ENCODE results near the gene ZCCHC2. TPM values are rescaled to one million over a fixed set of nuclear protein-coding genes. Genes with fewer than 3 reads are reported as not detected.

ZCCHC2 gene
- total and polyA plus RNA-seq, 2 of the 13 experiments (the other 11 are each of a cell fraction or from before 2014, with no cell fraction given), result 62.5 to 76.1 TPM

GRCh38 chr18:62576271-62576670 is 53.4 kb downstream of the ZCCHC2 start (continued):
- TF ChIP-seq, protein P1, sequence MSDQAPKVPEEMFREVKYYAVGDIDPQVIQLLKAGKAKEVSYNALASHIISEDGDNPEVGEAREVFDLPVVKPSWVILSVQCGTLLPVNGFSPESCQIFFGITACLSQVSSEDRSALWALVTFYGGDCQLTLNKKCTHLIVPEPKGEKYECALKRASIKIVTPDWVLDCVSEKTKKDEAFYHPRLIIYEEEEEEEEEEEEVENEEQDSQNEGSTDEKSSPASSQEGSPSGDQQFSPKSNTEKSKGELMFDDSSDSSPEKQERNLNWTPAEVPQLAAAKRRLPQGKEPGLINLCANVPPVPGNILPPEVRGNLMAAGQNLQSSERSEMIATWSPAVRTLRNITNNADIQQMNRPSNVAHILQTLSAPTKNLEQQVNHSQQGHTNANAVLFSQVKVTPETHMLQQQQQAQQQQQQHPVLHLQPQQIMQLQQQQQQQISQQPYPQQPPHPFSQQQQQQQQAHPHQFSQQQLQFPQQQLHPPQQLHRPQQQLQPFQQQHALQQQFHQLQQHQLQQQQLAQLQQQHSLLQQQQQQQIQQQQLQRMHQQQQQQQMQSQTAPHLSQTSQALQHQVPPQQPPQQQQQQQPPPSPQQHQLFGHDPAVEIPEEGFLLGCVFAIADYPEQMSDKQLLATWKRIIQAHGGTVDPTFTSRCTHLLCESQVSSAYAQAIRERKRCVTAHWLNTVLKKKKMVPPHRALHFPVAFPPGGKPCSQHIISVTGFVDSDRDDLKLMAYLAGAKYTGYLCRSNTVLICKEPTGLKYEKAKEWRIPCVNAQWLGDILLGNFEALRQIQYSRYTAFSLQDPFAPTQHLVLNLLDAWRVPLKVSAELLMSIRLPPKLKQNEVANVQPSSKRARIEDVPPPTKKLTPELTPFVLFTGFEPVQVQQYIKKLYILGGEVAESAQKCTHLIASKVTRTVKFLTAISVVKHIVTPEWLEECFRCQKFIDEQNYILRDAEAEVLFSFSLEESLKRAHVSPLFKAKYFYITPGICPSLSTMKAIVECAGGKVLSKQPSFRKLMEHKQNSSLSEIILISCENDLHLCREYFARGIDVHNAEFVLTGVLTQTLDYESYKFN (CRISPR knock-in tag; conservative IDR thresholded peaks at IDR 0.05), result no peak
- TF ChIP-seq ZFP1 (CRISPR knock-in tag; IDR thresholded peaks at IDR 0.05) (no peak), KDM4B (CRISPR knock-in tag; IDR thresholded peaks at IDR 0.05) (no peak), ZMYM3 (CRISPR knock-in tag; IDR thresholded peaks at IDR 0.05) (no peak)

- TSS peak; percentile 28 for BruUV-seq (replicated peaks)
- Histone ChIP-seq H3K36me3 (replicated peaks in 1 of 2; ENCODE audit: control insufficient read depth in 1 of 2, insufficient read depth in 2 of 2, low read length in 2 of 2) (peaks cover 26 to 78% of the 10 kb centered on the region in 2 experiments), H3K9me3 (ENCODE audit: low read length) (no peaks in the 10 kb centered on the region), H4K20me1 (ENCODE audit: insufficient read depth, low read length) (no peaks in the 10 kb centered on the region; the same call in 1 of the 2 replicates), H2AFZ (ENCODE audit: low read length) (no peak overlapping the region), H3K4me3 (replicated peaks in 1 of 3; ENCODE audit: insufficient read depth in 1 of 3, low read depth in 2 of 3, low read length in 3 of 3) (no peak overlapping the region), H3K27ac (ENCODE audit: extremely low read length, insufficient read depth, low read length) (no peak overlapping the region), H3K9ac (ENCODE audit: insufficient read depth, low read depth, low read length) (no peak overlapping the region), H3K4me1 (ENCODE audit: insufficient read depth, low read length) (no peaks in the 10 kb centered on the region), H3K4me2 (ENCODE audit: low read depth, low read length) (no peak overlapping the region), H3K79me2 (ENCODE audit: insufficient read depth, low read length) (peaks cover 4% of the 10 kb centered on the region), H3K27me3 (ENCODE audit: control insufficient read depth in 1 of 2, insufficient read depth in 2 of 2, low read length in 2 of 2) (no peaks in the 10 kb centered on the region)
- ATAC-seq (no peak), DNase-seq (ENCODE audit: low spot score) (no peak), FAIRE-seq (peak; percentile 21)
- intact Hi-C loops (cut with micrococcal nuclease; ENCODE audit: unreplicated experiment), result no loop called here
- in situ Hi-C loops (cut with HindIII; ENCODE audit: extremely low pct_ligation_motif_present, low pct_unique_long_range_greater_than_20kb), result no loop called here
- CTCF ChIA-PET (ENCODE audit: low intra/inter-chr PET ratio, low total read pairs), result no interaction called here
- 95% methylated on average over 9 of the region's 9 CpGs for WGBS (ENCODE audit: low lambda C conversion rate)
- POLR2A ChIA-PET, result no interaction called here
- TF ChIP-seq ZNF543 (CRISPR knock-in tag; IDR thresholded peaks at IDR 0.05) (no peak), MAFK (conservative IDR thresholded peaks at IDR 0.05 in 1 of 2, IDR thresholded peaks at IDR 0.05 in 1 of 2; ENCODE audit: low read length in 2 of 2) (no peak), SYNCRIP (IDR thresholded peaks at IDR 0.05; ENCODE audit: insufficient read depth, low read depth, low read length) (no peak), BATF2 (CRISPR knock-in tag; IDR thresholded peaks at IDR 0.05) (no peak), CREB3 (CRISPR knock-in tag; IDR thresholded peaks at IDR 0.05) (no peak), MXI1 (IDR thresholded peaks at IDR 0.05; ENCODE audit: borderline replicate concordance, low read depth, low read length) (no peak), ZNF326 (CRISPR knock-in tag; IDR thresholded peaks at IDR 0.05; ENCODE audit: borderline replicate concordance) (no peak)
- TF ChIP-seq, protein P2, sequence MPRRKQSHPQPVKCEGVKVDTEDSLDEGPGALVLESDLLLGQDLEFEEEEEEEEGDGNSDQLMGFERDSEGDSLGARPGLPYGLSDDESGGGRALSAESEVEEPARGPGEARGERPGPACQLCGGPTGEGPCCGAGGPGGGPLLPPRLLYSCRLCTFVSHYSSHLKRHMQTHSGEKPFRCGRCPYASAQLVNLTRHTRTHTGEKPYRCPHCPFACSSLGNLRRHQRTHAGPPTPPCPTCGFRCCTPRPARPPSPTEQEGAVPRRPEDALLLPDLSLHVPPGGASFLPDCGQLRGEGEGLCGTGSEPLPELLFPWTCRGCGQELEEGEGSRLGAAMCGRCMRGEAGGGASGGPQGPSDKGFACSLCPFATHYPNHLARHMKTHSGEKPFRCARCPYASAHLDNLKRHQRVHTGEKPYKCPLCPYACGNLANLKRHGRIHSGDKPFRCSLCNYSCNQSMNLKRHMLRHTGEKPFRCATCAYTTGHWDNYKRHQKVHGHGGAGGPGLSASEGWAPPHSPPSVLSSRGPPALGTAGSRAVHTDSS (CRISPR knock-in tag; conservative IDR thresholded peaks at IDR 0.05), result no peak
- TF ChIP-seq, protein P3, sequence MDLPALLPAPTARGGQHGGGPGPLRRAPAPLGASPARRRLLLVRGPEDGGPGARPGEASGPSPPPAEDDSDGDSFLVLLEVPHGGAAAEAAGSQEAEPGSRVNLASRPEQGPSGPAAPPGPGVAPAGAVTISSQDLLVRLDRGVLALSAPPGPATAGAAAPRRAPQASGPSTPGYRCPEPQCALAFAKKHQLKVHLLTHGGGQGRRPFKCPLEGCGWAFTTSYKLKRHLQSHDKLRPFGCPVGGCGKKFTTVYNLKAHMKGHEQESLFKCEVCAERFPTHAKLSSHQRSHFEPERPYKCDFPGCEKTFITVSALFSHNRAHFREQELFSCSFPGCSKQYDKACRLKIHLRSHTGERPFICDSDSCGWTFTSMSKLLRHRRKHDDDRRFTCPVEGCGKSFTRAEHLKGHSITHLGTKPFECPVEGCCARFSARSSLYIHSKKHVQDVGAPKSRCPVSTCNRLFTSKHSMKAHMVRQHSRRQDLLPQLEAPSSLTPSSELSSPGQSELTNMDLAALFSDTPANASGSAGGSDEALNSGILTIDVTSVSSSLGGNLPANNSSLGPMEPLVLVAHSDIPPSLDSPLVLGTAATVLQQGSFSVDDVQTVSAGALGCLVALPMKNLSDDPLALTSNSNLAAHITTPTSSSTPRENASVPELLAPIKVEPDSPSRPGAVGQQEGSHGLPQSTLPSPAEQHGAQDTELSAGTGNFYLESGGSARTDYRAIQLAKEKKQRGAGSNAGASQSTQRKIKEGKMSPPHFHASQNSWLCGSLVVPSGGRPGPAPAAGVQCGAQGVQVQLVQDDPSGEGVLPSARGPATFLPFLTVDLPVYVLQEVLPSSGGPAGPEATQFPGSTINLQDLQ (CRISPR knock-in tag; IDR thresholded peaks at IDR 0.05), result no peak
Observed at GRCh38 chr18:62576845-62577512, 54.2 kb downstream of the ZCCHC2 start.
